ENCODE data around the gene SPTBN1. TPM values are rescaled to one million over a fixed set of nuclear protein-coding genes. Genes with fewer than 3 reads are reported as not detected.

The SPTBN1 gene
- total RNA-seq, 2 donors from 2014 or later, result 329 to 332 TPM

- ATAC-seq (peak; percentile 41 to 44), DNase-seq (peak; percentile 43)
- intact Hi-C loops (cut with DNase I), result no loop called here
Measured at GRCh38 chr2:54574107-54574859, 118.2 kb downstream of the SPTBN1 start.

GRCh38 chr2:54574860-54575247 is 118.7 kb downstream of the SPTBN1 start:
- intact Hi-C loops (cut with DNase I), result no loop called here
- ATAC-seq (no peak), DNase-seq (no peak)

DNA sequence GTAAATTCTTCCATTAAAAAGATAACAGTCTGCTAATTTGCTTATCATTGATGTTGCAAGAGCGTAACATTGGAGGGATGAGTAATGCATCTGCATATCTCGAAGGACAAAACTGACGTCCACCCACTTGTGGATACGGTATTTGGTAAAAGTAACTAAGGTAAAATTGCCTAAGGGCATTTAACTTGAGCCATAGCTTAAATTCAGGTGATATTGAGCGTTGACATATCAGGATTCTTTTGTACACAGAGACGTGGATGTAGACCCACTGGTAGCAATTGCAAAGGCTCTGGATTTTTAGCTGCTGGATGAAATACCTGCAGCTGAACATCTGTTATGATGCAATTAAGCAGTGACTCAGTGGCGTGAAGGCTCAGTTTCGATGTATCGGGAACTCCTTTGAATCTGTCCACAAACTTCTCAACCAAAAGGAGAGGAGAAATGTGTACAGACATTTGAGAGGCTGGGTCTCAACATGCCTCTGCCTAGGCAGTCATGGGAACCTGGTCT is 119.3 kb downstream of the SPTBN1 start:
- intact Hi-C loops (cut with DNase I), result no loop called here
- peak in 1 of 2 donors; percentile 4 for ATAC-seq
- no peak for DNase-seq

- DNase-seq (no peak), ATAC-seq (no peak)
- intact Hi-C loops (cut with DNase I), result no loop called here
Measured at GRCh38 chr2:54577035-54577434, 120.9 kb downstream of the SPTBN1 start.

DNA sequence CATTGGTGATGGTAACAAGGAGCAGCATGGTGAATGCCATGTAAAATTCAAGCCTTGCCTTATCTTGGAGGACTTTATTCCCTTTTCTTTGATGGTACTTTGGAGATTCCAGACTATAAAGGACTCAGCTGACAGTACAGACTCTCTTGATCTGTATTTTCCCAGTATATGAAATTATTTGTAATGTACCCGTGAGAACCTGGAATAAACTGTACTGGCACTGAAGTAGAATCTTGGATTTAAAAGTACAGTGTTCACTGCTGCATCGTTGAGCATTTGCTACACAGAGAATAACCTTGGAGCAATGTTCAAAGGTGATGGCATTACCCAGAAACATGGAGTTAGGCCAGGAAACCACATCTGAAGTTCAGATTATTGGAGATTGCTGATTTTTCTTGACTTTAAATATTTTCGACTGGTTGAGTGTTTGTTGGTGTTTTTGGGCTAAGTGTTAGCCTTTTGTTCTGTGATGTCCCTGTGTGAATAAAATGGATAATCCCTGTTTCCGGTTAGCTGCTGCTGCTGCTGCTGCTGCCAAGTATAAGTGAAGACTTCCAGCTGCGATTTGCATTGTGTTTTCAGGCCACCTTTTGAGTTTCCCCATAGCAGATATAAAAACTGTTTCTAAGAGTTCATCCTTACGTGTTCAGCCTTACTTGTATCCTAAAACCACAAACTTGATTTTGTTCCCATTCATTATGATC is 122.0 kb downstream of the SPTBN1 start:
- ATAC-seq (no peak), DNase-seq (no peak)
- intact Hi-C loops (cut with DNase I), result no loop called here

- DNase-seq (no peak), ATAC-seq (no peak)
- intact Hi-C loops (cut with DNase I), result no loop called here
Measured at GRCh38 chr2:54578648-54579045, 122.5 kb downstream of the SPTBN1 start.

DNA sequence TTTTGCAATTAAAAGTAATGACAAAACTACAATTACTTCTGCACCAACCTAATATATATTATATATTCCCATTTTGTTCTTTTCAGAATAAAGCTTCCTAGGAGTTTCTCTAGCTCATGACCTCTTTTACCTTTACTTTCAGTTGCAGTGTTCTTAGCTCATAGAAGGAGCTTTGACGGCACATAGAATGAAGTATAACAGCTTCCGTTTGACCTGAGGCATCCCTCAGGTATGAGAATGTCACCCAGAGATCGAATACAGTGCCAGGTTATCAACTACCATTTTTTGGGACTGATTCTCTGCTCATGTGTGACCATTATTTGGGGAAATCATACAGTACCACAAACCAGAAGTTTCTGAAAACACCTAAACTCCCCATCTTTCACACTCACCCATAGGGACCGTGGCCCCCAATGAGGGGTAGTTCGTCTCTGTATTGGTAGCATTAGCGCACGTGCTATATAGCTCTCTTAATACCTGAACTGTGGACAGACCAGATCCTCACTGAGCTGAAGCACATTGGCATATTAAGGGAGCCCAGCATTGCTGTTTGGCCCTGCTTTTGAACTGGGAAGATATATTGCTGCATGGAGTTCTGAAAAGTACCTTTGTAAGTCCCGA is 123.0 kb downstream of the SPTBN1 start:
- intact Hi-C loops (cut with DNase I), result no loop called here
- ATAC-seq (no peak), DNase-seq (no peak)

DNA sequence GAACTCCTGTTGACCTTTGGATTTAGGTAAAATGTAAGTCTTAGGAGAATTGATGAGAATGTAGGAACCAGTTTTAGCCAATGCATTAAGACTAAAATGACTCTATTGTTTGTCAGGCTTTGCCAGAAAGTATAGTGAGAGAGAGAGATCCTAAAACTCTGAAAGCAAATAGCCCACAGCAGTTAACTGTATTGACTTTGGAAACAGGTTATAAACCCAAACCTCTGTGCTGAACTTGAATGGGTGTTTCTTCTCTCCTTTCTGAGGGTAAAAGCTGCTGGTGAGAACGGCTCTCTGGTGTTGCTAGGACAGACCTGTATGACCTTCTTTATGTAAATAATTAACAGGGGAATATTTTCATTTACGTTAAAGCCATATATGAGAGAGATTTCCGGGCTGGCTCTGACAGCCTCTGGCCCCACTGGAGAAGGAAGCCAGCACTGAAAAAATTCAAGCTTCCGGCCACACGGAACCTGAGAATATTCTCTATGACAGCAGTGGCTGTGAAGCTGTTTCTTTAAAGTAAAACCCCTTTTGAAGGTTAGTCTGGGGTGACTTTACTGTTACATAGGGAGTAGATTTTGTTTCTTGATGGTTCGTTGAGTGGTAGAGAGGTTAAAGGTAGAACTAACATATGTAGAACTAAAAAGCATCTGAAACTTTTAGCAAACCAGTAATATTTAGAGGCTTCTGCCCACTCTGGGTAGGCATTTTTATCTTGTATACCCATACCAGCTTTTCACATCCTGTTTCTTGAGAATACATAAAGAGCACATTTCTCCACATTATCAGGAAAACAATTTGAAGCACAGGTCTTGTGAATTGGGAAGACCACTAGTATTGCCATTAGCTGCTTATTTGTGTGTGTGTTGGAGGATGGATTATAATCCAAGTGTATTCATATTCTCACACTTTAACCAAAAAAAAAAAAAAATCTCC is 123.8 kb downstream of the SPTBN1 start:
- ATAC-seq (no peak), DNase-seq (no peak)
- intact Hi-C loops (cut with DNase I), result no loop called here

GRCh38 chr2:54581326-54582039 is 125.4 kb downstream of the SPTBN1 start:
- ATAC-seq, result no peak
- DNase-seq, result no peak
- intact Hi-C loops (cut with DNase I), result no loop called here

DNA sequence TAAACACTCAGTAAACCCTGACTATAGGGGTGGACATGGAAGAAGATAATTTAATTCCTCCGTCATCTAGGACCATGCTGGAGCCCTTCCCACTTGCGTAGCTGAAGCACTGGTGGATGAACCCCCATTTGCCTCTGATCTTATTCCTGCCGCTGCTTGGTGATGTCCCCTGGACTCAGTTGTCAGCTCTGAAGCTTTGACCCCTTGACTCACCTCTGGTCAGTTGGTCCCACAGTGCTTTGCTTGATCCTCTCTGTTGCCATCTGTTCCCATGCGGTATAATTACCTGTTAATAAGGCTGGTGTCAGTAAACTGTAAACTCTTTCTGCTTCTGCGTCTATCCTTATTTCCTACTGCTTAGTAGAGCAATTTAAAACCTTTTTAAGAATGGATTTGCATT is 126.9 kb downstream of the SPTBN1 start:
- DNase-seq (no peak), ATAC-seq (no peak)
- intact Hi-C loops (cut with DNase I), result no loop called here

- intact Hi-C loops (cut with DNase I), result no loop called here
- ATAC-seq, result no peak
Measured at GRCh38 chr2:54584598-54584997, 128.5 kb downstream of the SPTBN1 start.

DNA sequence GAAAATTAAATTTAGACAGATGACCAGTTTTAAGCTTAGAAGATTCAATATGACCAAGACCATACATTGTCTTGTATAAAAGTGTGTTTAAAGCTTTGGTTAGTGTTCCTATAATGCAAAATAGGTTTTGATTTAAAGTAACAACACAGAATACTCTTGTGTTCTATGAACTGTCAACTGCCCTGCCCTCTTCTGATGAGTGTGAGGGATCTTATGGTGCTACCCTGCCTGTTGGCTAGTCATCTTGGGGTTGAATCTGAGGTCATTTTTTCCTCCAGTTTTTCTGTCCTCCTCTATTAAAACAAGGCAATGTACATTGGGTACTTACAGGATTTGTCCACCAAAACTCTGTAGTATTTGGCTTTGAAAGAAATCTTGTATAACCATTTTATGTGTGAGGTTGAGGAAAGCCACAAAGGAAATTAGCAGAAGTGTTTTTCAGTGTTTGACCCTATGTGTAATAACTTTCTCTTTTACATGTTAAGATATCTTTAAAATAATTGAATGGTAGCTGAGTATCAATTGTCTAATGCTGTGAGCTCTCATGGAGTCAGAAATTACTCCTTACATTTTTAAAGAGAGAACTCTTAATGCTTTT is 129.1 kb downstream of the SPTBN1 start:
- DNase-seq (no peak), ATAC-seq (no peak)
- intact Hi-C loops (cut with DNase I), result no loop called here

More at GRCh38 chr2:54584598-54584997, 128.5 kb downstream of the SPTBN1 start:
- DNase-seq, result no peak

DNA sequence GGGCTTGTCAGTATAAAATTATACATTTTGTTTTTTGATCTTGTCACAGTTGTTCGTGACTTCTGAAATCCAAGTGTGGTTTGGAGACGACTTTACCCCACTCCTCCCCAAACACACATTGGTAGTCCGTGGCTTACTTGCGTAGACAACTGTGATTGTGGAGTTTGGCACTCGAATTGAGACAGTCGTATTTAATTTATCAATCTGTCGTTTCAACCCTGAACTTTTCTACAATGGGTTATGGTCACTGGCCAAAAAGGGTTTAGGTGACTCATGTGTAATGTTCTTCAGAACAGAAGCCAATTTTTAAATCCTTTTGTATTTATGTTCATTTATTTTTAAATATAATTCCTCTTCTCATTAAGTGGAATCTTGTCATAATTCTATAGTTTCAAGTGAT is 129.9 kb downstream of the SPTBN1 start:
- intact Hi-C loops (cut with DNase I), result no loop called here
- DNase-seq, result no peak
- ATAC-seq, result peak in 1 of 2 donors; percentile 29

DNA sequence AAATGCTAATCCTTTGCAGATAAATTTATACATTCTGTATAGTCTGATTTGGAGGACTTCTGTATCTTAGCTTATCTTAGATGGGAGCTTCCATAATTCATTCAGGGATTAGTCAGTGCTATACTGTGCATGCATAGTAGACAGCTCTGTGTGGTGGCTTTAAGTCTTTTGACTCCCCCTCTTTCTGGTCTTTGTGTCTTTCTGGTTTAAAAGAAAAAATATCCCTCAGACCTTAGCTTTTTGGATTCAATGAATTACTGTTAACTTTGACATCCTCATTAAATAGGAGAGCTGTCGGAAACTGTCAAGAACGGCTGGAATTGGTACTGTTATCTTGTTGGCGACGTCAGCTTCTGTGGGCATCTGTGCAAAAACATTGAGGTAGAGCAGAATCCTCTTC is 130.4 kb downstream of the SPTBN1 start:
- ATAC-seq (no peak), DNase-seq (no peak)
- intact Hi-C loops (cut with DNase I), result no loop called here

GRCh38 chr2:54587171-54588016 is 131.3 kb downstream of the SPTBN1 start:
- DNase-seq (no peak), ATAC-seq (no peak)
- intact Hi-C loops (cut with DNase I), result no loop called here

DNA sequence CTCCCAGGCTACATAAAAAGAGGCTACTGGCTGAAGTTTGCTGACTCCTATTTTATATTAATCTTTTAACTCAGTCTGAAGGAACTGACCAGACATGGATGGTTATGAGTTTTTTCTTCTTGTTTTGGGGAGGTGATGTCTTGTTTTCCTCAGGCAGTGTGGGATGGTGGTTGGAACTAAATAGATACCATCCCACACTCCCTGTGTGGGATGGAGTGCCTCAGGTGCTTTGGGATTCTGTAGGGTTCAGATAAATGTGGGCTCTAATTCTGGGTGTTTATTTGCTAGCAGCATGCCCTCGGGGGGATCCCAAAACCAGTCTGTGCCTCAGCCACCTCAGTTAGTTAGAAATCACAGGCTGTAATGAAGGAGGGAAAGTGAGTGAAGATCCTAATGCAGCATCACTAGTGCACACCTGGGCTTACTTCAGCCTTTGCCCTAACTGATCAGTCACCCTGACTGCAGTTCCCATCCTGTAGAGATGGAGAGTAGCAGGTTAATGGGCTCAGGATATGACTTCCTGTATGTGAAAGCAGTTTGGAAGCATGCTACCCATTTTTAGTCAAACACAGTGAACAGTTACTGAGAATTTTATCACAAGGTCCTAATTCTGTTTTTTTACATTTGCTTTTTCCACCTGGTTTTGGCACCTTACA is 132.2 kb downstream of the SPTBN1 start:
- intact Hi-C loops (cut with DNase I), result no loop called here
- no peak for DNase-seq
- no peak for ATAC-seq

DNA sequence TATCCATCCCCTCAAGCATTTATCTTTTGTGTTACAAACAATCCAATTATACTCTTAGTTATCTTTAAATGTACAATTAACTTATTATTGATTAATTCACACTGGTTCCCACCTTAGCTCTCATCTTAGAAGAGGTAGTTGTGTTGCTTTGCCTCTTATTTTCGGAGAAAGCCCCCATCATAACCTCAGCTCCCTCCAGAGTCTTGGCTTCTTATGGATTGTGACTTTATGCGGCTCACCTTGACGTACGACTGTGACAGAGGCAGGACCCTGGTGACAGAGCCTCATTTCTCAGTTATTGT is 132.9 kb downstream of the SPTBN1 start:
- no peak for DNase-seq
- intact Hi-C loops (cut with DNase I), result no loop called here
- ATAC-seq, result no peak
